OCI-M2 (cell line): ENCODE data around the gene ADCK1.
"Not testable (repeated sequence)": the region's sequence is repeated elsewhere in the genome, so short reads cannot be mapped to it uniquely, and the experiment has no call there.

ENCODE experiments used
- DNase-seq: peaks from one replicate; lab custom pipeline; 2025; ENCODE audit not compliant: unreplicated experiment; lab: John Stamatoyannopoulos, UW

Gene ADCK1

DNA sequence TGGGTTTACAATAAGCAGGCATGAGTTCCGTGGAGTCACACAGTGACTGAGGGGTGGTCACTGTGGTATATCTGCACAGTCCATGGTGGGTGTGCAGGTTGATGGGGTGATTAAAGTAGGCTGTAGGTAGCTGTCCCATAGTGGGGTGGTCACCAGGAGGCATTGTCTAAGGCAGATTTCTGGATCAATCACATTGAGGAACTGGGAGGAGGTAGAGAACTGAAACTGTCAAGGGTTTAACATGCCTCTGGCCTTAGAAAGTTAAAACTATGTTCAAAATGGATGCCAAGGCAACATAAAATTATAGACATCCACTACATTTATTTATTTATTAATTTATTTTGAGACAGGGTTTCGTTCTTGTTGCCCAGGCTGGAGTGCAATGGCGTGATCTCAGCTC is 8.3 kb downstream of the ADCK1 start:
- no peak for DNase-seq

DNA sequence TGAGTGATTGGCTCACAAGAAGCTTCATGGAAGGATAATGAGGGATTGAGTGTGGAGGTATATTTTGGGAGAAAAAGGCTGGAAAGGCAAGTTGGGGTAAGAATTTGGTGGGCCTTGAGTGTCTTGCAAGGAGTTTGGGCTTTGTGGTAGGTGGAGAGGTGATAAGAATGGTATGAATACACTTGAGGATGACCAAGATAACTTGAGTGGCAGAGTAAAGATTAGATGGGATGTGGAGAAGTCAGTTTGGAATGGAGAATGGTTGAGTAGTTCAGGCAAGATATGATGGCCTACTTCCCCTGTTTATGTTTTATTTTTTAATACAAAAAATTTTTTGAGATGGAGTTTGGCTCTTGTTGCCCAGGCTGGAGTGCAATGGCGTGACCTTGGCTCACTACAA is 9.1 kb downstream of the ADCK1 start:
- no peak for DNase-seq

DNA sequence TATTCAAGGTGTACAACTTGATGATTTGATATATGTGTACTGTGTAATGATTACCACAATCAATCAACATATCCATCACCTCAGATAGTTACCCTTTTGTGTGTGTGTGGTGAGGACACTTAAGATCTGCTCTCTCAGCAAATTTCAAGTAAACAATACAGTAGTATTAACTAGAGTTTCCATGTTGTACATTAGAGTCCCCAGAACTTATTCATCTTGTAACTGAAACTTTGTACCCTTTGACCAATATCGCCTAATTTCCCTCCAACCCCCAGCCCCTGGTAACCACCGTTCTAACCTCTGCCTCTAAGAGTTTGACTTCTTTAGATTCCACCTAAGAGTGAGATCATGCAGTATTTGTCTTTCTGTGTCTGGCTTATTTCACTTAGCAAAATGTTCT is 12.1 kb downstream of the ADCK1 start:
- DNase-seq = no peak

DNA sequence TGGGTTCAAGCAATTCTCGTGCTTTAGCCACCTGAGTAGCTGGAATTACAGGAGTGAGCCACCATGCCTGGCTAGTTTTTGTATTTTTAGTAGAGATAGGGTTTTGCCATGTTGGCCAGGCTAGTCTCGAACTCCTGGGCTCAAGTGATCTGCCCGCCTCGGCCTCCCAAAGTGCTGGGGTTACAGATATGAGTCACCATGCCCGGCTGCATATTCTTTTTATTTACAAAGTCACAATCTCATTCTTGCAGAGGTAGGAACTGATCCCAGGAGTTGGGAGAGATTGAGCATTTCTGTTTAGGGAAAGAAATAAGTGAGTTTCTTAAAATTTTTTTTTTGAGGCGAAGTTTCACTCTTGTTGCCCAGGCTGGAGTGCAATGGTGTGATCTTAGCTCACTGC is 12.8 kb downstream of the ADCK1 start:
- not testable (repeated sequence) for DNase-seq

DNA sequence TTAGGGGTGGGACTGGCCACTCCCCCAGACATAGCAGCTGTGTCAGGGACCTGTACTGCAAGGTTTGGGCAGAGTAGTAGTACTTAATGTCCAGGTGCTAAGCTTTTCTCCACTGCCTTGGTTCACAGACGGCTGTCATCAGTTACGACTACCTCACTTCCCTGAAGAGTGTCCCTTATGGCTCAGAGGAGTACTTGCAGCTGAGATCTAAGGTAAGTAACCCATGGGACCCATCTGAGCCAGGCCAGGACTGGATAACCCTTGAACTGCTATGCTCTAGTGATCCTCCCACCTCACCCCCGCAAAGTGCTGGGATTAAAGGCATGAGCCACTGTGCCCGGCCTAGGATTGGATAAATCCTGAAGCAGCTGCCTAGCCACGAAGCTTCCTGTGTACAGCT is 22.4 kb downstream of the ADCK1 start:
- DNase-seq = no peak

DNA sequence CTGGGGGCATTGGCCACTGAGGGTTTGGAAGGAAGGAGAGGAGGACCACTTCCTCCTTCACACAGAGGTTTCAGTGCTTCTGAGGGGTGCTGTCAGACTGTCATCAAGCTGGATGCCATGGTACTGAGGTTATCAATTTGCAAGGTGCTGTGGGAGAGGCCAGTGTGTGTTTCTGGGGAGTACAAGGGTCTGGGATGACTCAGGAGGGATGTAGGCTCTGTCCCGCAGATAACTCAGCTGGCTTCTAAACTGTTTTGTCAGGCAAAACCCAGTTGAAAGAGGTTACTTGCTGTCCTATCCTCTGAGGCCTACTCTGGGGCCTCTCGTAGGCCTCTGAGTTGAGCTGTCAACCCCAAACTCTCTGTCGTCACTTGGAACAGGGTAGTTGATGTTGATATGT is 22.8 kb downstream of the ADCK1 start:
- no peak for DNase-seq

DNA sequence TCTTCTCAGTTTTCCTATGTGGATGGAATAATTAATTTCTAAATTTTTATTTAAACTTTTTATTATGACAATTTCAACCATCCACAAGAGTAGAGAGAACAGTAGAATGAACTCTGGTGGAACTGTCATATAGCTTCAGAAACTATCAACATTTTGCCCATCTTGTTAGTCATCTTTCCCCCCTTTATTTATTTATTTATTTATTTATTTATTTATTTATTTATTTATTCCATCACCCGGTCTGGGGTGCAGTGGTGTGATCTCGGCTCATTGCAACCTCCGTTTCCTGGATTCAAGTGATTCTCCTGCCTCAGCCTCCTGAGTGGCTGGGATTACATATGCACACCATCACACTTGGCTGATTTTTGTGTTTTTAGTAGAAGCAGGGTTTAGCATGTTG is 23.5 kb downstream of the ADCK1 start:
- DNase-seq = no peak

DNA sequence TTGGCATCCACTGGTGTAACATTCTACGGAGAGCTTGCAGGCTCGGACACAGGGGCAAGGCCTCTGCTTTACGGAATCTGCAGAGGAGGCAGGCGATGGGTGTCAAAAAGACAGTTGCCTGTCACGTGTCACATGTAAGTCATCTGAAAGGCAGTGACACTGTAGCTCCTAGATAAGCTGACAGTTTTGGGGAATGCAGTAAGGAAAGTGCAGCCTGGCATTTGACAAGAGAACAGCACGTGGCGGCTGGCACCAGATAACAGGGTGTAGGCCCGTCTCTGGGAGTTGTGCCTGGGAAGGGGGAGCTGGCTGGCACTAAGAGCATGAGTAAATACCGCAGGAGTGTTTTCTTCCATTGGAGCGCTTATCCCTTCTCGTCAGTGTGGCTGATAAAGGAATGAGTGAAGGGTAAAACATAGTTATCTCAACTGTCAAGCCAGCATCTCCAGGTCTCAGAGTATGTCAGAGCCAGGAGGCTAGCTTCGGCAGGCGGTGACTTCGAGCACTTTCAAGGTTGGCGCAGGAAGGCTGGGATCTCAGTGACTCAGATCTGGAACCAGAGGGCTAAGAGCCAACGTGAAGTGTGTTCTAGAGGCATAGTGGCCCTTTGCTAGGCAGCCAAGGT is 26.1 kb downstream of the ADCK1 start:
- peak; percentile 94 for DNase-seq

DNA sequence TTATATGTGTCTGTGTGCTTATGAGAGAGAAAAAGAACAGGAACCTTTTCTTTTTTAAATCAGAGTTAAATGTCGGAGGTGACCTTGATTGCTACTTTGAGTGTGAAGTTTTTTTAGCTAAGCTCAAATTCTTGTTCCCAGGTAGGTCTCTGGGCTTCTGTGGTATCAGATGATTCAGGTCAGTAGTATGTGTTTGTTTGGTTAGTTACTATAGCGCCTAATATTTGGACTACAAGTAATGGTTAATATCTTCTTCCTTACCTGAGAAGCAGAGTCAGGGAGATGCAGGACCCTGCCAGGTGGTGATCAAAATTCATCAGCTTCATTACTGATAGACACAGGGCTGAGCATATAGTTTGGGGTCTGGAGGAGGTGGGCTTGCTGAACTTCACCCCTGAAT is 30.8 kb downstream of the ADCK1 start:
- no peak for DNase-seq

DNA sequence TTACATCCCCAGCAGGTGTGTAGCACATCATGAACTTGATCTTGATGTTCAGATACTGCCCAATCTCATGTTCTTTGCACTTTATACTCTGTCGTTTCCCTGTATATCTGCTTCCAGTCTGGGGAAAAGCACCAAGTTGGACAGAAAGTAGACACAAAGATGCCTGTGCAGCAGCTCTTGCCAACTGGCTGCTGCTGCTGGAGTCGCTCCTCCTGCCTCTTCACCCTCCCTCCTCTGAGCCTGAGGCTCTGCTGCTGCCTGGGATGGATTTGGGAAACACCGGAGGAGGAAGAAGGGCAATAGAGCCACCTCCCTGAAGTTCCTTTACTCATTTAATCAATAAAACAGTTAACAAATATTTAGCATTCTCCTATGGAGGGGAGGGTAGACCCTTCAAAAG is 32.4 kb downstream of the ADCK1 start:
- DNase-seq = no peak

DNA sequence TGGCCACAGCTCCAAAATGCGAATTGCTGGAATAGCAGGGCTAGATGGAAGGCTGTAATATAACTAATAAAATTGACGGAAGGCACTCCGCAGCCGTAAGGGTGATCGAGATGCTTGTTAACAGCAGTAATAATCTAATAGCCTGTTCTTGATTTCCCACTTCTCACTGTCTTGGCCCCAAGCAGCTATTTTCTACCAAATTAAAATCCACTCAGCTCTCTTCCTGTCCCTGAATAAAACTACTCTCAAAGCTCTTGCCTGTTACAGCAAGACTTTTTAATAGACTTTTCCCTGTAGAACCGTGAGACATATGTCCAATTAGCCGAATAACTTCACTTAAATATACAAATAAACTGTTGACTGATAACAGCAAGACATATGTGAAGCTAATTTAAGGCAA is 38.0 kb downstream of the ADCK1 start:
- no peak for DNase-seq

DNA sequence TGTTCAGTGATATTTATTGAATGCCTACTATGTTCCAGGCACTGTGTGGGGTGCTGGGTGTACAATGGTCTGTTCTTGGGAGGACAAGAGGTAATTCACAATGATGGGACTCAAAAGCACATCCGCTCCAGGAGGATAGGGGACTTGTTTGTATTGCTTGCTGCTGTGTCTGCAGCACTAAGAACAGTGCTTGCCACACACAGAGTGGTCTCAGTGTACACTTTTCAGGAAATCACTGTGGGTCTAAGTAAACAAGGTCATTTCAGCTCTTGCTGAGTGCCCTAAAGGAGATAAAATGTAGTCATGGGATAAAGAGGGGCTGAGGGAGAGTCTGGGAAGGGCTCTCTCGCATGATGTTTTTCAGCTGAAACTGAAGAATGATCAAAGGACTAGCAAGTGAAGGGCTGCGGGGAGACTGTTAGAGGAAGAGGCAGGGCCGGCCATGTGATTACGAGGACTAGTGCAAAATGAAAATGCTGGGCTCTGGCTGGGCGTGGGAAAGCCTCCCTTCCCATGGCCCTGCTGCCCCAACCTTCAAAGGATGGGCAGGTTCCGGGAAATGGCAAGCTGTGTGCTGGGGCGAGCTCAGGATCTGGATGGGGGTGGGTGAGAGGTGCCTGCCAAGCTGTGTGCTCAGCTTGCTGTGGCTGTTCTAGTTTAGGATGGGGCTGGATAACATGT is 39.1 kb downstream of the ADCK1 start:
- no peak for DNase-seq

DNA sequence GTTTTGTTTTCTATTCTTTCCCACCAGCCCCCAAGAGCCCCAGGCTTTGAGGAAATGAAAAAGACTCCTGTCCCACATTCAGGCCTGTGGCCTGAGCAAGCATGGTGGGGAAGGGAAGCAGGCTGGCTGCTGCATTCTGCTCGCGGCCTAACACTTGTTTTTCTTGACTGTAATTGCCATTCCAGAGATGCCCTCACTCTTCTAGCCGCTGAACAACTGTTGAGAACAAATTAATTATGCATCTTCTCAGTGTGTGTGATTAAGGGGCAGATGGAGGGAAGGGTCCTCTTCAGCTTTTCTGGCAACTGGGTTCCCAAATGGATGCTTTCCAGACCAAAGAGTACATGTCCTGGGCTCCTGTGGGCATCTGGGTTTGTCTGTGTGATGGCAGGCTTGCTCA is 43.3 kb downstream of the ADCK1 start:
- no peak for DNase-seq

DNA sequence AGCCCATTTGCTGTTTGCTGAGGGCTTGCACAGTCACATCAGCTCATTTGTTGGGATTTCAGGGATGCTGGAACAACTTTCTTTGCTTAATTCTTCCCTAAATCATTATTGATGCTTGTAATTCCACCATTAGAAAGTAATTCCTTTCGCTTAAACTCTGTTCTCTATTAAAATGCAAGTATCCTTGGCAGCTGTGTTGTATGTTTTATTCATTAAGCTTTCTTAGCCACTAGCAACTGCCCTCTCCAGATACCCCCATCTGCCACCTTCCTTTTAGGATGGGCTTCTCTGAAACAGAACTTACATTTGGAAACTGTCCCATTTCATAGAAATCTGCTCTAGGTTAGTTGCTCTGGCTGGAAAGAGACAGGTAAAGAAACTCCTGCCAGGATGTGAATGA is 43.7 kb downstream of the ADCK1 start:
- DNase-seq = no peak

DNA sequence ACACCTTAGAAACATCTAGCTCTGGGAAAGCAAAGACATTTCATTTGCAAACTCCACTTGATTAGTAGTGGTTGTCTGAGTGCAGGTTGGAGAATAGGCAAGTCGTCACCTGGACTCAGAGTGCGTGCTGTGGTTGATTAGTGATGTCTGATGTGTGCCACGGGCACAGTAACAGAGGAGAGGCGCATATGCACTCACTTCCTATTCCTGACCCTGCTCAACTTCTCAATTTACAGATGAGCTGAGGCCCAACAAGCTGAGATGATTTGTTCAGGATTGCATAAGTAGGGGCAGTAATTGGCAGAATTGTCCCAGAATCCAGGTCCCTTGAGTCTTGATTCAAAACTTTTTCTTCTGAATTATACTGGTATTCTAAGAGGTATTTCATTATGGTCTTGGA is 44.9 kb downstream of the ADCK1 start:
- DNase-seq = no peak

DNA sequence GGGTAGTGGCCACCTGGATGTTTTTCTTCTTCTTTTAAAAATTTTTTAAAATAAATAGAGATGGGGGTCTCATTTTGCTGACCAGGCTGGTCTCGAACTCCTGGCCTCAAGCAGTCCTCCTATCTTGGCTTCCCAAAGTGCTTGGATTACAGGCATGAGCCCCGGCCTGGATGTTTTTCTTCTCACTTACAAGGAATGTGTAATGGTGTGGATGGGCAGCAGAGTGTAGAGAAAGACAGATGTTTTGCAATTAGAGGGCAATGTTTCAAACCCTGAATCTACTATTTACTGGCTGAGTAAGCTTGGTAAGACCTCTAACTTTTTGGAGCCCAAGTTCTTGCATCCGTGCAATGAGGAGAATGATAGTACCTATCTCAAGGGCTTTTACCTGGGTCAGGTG is 48.1 kb downstream of the ADCK1 start:
- no peak for DNase-seq

DNA sequence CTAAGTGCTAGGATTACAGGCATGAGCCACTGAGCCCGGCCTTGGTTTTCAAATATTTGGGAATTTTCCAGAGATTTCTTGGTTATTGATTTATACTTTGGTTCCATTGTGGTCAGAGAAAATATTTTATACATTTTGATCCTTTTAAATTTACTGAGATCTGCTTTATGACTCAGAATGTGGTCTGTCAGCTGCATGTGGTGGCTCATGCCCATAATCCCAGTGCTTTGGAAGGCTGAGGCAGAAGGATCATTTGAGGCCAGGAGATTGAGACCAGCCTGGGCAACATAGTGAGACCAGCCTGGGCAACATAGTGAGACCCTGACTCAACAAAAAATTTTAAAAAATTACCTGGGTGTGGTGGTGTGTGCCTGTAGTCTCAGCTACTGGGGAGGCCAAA is 49.8 kb downstream of the ADCK1 start:
- DNase-seq = no peak

DNA sequence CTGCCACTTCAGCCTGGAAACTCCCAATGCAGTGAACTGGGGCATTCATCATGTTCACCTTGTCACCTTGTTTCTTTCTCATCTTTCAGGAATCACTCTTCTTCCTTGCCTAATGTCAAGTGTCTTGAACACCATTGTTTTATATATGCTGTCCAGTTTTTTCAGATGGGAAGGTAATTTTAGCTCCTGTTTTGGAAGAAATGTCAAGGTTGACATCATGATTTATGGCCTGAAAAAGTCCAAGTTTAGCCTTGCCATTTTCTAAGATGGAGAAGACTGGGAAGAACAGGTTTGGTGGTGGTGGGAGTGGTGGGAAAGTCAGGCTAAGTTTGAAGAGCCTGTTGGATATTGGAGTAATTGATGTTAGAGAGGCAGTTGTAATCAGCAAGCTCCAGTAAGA is 54.0 kb downstream of the ADCK1 start:
- DNase-seq = no peak

DNA sequence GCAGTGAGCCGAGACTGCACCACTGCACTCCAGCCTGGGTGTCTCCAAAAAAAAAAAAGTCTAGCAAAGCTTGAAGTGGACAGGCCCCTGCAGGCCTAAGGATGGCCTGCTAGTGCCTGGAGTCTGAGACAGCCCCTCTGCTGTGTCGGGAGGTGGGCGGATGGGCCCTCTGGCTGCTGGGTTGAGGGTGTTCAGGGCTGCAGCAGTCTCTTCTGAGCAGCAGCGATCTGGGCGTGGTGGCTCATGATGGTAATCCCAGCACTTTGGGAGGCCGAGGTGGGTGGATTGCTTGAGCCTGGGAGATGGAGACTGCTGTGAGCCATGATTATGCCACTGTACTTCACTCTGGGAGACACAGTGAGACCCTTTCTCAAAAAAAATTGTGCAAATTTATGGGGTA is 57.0 kb downstream of the ADCK1 start:
- no peak for DNase-seq

DNA sequence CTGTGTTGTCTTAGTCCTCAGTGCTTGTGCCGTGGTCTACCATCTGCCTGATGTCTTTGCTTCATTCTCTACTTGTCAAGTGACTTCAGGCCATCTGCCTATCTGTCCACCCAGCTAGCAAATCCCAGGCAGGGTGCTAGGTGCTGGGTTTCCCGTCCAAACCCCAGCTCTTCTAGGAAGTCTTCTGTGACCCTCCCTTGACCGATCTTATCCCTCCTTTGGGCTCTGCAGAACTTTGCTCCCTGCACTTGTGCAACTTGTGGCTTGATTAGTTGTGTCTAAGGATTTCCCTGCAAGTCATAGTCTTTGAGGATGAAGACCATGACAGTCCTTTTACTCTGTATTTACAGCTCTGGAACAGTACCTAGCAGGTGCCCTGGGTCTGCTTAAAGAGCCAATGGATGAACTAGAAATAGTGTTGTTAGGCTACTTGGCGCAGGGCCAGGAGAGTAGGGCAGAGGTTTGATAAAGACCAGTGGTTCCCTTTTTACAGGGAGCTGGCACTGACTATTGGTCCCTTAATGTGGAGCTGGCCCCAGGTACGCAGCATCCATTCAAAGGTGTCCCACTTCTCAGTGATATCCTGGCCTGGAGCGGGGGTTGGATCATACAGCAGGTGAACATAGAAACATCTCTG is 60.1 kb downstream of the ADCK1 start:
- DNase-seq = no peak

DNA sequence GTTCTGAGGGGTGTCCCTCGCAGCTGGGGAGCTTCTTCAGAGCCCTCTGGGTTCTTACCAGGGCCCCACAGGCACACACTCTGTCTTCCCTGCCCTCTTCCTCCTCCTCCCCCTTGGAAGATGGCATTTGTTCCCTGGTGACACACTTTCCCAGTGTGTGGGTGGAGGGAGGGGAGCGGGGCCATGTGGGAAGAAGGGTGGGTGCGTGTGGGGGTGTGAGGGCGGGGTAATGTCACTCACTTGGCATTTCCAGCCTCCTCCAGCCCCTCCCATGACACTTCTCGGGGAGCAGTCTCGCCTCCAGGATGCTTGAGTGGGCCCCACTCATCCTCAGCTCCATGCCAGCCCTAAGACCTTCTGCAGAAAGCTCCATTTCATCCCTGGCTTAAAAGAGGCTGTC is 61.3 kb downstream of the ADCK1 start:
- no peak for DNase-seq

DNA sequence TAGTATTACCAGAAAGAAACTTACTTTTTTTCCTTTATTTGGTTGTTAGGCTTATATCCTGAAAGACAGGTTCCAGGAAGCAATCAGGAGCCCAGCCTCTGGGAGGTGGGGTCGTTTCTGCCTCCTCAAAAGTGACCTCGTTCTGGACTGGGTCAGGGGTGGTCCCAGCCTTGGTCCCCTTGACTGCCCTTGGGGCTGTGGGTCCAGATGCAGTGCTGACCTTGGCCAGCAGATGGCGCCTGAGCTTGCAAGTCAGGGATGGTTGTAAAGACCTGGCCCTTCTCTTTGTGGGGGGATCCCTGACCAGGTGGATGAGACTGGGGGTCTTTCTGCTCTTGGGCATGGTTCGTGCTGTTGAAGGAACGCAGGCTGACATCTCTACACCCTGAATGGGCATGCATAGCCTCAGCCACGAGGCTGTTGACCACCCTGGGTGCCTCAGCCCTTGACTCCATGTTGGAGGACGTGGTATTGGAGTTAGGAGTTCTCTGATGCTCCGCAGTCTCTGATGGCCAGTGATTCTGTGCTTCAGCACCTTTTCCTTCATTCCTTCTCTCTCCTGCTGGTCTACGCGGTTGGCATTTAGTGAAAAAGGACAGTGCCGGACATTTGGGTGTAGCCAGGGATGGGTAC is 62.4 kb downstream of the ADCK1 start:
- no peak for DNase-seq
